Left ventricle myocardium inferior (tissue), 1 donor: ENCODE data around the gene NDEL1. TPM values are rescaled to one million over a fixed set of nuclear protein-coding genes. Genes with fewer than 3 reads are reported as not detected.

ENCODE experiments used
- DNase-seq: peaks from one replicate; pipeline ENCODE4 v3.0.0-alpha.2; 2020
- H3K27ac ChIP-seq: fragments of 200-600 bp; replicated peaks from 2 replicates; pipeline ENCODE4 v1.8.0; 2021
- H3K27me3 ChIP-seq: fragments of 200-600 bp; 2 replicates; pipeline ENCODE4 v1.8.0; 2021; ENCODE audit warnings: low read depth
- H3K36me3 ChIP-seq: fragments of 200-600 bp; 2 replicates; pipeline ENCODE4 v1.8.0; 2021
- H3K4me1 ChIP-seq: fragments of 200-600 bp; 2 replicates; pipeline ENCODE4 v1.8.0; 2021
- H3K4me3 ChIP-seq: fragments of 200-600 bp; 2 replicates; pipeline ENCODE4 v1.8.0; 2021; ENCODE audit warnings: mild to moderate bottlenecking, moderate library complexity
- H3K9me3 ChIP-seq: fragments of 200-600 bp; replicated peaks from 2 replicates; pipeline ENCODE4 v1.8.0; 2021
- intact Hi-C: fragments of 100-400 bp; cut with micrococcal nuclease; formaldehyde crosslinking; loops from one replicate; pipeline ENCODE4 v1.11.0; 2022
- total RNA-seq: library from RNA; stranded (reverse); fragmentation: NEBNext Ultra II Directional; extraction: Animal tissue kit (Norgen Biotek cat#: 25700); gene quantifications from one replicate; pipeline ENCODE4 v1.2.1, GENCODE V29; 2021
- TF ChIP-seq, protein P1 (sequence below): fragments of 200-600 bp; IDR thresholded peaks from 2 replicates; pipeline ENCODE4 v1.8.0; 2021; ENCODE audit warnings: antibody characterized with exemption, mild to moderate bottlenecking, borderline replicate concordance
- donor health status: DM: no; HTN: yes; CAD: no; lungs with severe emphysema.

The NDEL1 gene
- total RNA-seq, 1 donor from 2014 or later: 25.0 TPM

DNA sequence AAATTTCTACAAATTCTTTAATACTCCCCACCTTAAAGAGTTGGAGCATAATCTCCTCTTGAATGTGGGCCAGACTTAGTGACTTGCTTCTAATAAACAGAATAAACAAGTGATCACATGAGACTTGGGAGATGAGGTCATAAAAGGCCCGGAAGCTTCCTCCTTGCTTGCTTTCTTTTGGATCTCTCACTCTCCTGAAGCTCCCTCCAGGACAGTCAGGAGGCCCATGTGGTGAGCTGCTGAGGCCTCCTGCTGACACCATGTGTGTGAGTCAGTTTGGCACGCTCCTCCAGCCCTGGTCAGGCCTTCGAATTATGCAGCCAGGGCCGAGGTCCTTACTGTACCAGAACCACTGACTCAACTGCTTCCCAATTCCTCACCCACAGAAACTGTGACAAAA, 53.2 kb downstream of the NDEL1 start:
- Histone ChIP-seq H3K36me3 (peaks cover 77% of the 10 kb centered on the region), H3K27me3 (no peaks in the 10 kb centered on the region), H3K4me3 (no peak overlapping the region), H3K9me3 (peaks cover 7% of the 10 kb centered on the region), H3K27ac (peak overlapping the region; percentile 32), H3K4me1 (peaks cover 6% of the 10 kb centered on the region)
- intact Hi-C loops: no loop called here
- DNase-seq: peak; percentile 48
- TF ChIP-seq, protein P1, sequence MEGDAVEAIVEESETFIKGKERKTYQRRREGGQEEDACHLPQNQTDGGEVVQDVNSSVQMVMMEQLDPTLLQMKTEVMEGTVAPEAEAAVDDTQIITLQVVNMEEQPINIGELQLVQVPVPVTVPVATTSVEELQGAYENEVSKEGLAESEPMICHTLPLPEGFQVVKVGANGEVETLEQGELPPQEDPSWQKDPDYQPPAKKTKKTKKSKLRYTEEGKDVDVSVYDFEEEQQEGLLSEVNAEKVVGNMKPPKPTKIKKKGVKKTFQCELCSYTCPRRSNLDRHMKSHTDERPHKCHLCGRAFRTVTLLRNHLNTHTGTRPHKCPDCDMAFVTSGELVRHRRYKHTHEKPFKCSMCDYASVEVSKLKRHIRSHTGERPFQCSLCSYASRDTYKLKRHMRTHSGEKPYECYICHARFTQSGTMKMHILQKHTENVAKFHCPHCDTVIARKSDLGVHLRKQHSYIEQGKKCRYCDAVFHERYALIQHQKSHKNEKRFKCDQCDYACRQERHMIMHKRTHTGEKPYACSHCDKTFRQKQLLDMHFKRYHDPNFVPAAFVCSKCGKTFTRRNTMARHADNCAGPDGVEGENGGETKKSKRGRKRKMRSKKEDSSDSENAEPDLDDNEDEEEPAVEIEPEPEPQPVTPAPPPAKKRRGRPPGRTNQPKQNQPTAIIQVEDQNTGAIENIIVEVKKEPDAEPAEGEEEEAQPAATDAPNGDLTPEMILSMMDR: no peak

DNA sequence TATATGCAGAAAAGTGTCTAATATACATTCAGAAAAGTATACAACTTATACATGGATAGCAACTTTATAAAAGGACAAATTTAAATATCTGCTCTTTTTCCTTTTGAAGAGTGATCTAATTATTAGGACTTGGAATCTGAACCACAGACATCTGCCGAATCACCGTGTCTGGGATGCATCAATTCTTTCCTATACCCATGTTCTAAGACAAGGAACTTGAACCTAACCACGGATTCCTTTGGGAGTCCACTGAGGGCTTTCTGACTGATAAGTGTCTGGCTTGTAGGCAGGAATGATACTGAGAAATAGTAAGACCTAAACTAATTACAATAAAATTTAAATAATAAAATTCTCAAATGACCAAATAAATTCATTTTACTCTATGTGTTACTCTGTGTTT, 54.2 kb downstream of the NDEL1 start:
- peaks cover 2% of the 10 kb centered on the region for H3K9me3 ChIP-seq
- H3K4me3 ChIP-seq: no peak overlapping the region
- TF ChIP-seq, protein P1: no peak
- intact Hi-C loops: no loop called here
- H3K36me3 ChIP-seq: peaks cover 77% of the 10 kb centered on the region
- no peaks in the 10 kb centered on the region for H3K27me3 ChIP-seq
- no peak for DNase-seq
- peaks cover 6% of the 10 kb centered on the region for H3K4me1 ChIP-seq
- H3K27ac ChIP-seq: no peak overlapping the region

DNA sequence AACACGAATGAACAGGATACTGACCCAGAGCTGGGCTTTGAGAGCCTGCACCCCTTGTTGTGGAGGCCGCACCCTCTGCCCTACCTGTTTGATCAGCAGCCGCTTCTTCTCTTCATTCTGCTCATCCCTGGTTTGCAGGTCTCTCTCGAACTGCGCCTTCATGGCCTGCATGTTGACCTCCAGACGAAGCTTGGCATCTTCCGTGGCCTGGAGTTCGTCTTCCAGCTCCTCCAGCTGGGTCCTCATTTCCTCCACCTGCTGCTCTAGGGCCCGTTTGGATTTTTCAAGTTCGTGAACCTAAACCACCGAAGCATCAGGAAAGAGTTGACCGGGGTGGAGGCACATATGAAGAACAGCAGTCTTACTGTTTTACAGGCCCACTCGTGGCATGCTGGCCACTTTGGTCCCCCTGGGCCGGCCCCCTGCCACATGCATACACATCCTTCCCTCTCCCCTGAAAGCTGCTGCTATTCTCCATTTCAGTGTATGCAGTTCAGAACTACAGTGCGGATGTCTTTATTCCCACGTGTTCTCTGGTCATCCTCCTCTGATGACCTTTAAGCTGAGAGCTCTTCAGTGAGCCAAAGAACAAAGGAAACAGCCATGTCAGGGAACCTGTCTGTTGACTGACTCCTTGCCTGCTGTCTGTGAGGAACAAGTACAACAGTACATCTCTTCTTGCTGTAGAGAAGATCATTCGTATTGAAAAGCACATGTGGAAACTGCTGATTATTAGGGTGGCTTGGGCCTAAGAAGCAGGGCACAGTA, 54.8 kb downstream of the NDEL1 start:
- TF ChIP-seq, protein P1: no peak
- no peak overlapping the region for H3K4me3 ChIP-seq
- intact Hi-C loops: no loop called here
- no peak overlapping the region for H3K27ac ChIP-seq
- peaks cover 6% of the 10 kb centered on the region for H3K4me1 ChIP-seq
- H3K27me3 ChIP-seq: no peaks in the 10 kb centered on the region
- no peaks in the 10 kb centered on the region for H3K9me3 ChIP-seq
- H3K36me3 ChIP-seq: peaks cover 81% of the 10 kb centered on the region
- no peak for DNase-seq

DNA sequence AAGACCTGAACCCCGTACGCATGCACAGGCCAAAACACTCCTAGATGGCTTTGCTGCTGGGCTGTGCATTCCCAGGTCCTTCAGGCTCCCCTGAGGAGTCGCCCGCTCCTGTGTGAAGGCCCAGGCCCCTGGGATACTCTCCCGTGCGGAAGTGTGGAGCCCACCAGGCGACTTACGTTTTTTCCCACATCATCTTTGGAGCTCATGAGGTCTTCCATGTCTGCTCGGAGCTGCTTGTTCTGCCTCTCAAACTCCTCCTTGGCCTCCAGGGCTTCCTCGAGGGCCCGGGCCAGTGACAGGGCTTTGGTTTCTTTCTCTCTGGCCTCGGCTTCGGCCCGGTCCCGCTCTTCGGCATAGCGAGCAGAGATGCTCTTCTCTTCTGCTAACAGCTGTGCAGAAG, 56.4 kb downstream of the NDEL1 start:
- intact Hi-C loops: no loop called here
- Histone ChIP-seq H3K27me3 (no peaks in the 10 kb centered on the region), H3K27ac (no peak overlapping the region), H3K4me1 (peaks cover 6% of the 10 kb centered on the region), H3K9me3 (no peaks in the 10 kb centered on the region), H3K36me3 (peaks cover 81% of the 10 kb centered on the region), H3K4me3 (no peak overlapping the region)
- no peak for DNase-seq
- TF ChIP-seq, protein P1: no peak

DNA sequence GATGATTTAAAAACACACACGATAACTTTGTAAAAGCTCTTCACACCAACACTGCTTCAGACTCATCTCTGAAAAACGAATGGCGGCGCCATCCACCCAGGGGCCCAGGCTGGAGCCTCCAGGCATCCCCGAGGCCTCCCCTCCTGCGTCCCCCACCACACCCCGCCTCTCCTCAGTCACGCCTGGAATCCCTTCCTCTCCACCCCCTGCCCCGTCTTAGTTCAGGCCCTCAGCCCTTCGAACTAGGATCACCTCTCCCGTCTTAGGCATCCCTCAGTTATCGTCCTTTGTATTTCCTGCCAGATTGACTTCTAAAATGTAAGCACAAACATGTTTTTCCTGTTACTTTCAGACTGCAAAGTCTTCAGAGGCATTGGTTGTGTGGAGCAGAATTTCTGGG, 58.3 kb downstream of the NDEL1 start:
- Histone ChIP-seq H3K4me1 (peaks cover 3% of the 10 kb centered on the region), H3K27me3 (no peaks in the 10 kb centered on the region), H3K9me3 (no peaks in the 10 kb centered on the region), H3K36me3 (peaks cover 83% of the 10 kb centered on the region), H3K27ac (no peak overlapping the region), H3K4me3 (no peak overlapping the region)
- TF ChIP-seq, protein P1: no peak
- no peak for DNase-seq
- intact Hi-C loops: no loop called here
